HAP-1 (cell line): ENCODE results near the gene ME3.

ENCODE experiments used
- DNase-seq, 2 experiments: peaks; one replicate each; pipeline ENCODE4 v3.0.0-alpha.2; 2016 to 2020; ENCODE audit warnings: low spot score in 2 of 2
- H3K27me3 ChIP-seq: fragments of 250-450 bp; sonication (Bioruptor Pico); 2 replicates; pipeline ENCODE4 v1.5.1; 2020; ENCODE audit warnings: low read depth, mild to moderate bottlenecking, moderate library complexity
- H3K36me3 ChIP-seq: fragments of 250-450 bp; sonication (Bioruptor Pico); replicated peaks from 2 replicates; pipeline ENCODE4 v1.5.1; 2020; ENCODE audit warnings: mild to moderate bottlenecking
- H3K4me1 ChIP-seq: fragments of 250-450 bp; sonication (Bioruptor Pico); 2 replicates; pipeline ENCODE4 v1.5.1; 2020; ENCODE audit warnings: mild to moderate bottlenecking
- H3K4me3 ChIP-seq: fragments of 250-450 bp; sonication (Bioruptor Pico); 2 replicates; pipeline ENCODE4 v1.5.1; 2020; ENCODE audit warnings: mild to moderate bottlenecking, moderate library complexity
- H3K9me3 ChIP-seq: fragments of 250-450 bp; sonication (Bioruptor Pico); 2 replicates; pipeline ENCODE4 v1.5.1; 2020; ENCODE audit warnings: mild to moderate bottlenecking, moderate library complexity
- in situ Hi-C: fragments of 300-500 bp; cut with MboI; formaldehyde crosslinking; loops from 3 replicates; pipeline ENCODE4 v1.14.3; 2020; ENCODE audit warnings: low sequenced_read_pairs, inconsistent platforms, mixed read lengths

The ME3 gene

DNA sequence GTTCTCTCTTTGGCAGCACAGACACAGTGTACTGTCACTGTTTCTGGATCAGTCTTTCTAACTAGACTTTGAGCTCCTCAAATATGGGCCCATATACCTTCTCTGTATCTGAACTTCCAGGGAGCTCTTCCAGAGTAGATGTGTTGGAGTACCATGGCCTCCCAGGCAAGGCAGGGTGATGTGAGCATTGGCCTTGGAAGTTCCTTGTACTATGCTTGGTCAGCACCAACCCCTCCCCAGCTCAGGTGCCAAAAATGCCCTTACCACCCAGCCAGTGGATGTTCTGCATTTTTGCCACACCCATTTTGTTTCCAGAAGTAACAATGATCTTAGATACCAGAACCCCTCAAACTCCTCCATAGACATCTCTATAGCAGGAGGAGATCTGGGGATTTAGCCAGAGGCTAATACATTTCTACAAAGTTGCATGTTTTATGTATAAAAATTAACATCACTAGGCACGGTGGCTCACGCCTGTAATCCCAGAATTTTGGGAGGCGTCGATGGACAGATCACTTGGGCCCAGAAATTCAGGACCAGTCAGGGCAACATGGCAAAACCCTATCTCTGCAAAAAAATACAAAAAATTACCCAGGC is 165.1 kb downstream of the ME3 start:
- H3K9me3 ChIP-seq, result no peaks in the 10 kb centered on the region
- no peak for DNase-seq
- H3K4me1 ChIP-seq, result no peaks in the 10 kb centered on the region
- H3K4me3 ChIP-seq, result no peak overlapping the region
- H3K27me3 ChIP-seq, result no peaks in the 10 kb centered on the region; the same call in 1 of the 2 replicates
- no peaks in the 10 kb centered on the region for H3K36me3 ChIP-seq
- in situ Hi-C loops, result no loop called here

DNA sequence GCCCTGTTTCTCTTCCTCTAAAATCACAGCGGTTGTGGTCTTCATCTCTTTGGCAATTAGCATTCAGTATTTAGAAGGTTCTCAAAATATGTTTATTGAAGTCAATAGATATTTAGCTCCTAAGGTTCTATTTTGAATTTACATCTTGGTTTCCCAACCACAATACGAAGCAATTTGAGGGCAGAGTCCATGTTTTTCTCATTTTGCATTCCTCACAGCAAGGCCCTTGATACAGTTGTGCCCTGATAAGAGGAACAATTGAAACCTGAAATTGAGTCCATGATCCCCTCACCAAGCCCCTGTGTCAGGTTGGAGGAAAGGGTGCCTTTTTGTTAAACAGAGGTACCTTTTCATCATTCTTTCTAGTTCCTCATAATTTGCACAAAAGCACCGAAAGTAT is 166.2 kb downstream of the ME3 start:
- H3K4me3 ChIP-seq, result no peak overlapping the region
- in situ Hi-C loops, result no loop called here
- H3K4me1 ChIP-seq, result no peaks in the 10 kb centered on the region
- no peaks in the 10 kb centered on the region; the same call in 1 of the 2 replicates for H3K27me3 ChIP-seq
- H3K36me3 ChIP-seq, result no peaks in the 10 kb centered on the region
- no peaks in the 10 kb centered on the region for H3K9me3 ChIP-seq
- no peak for DNase-seq

GRCh38 chr11:86503131-86503530 is 169.3 kb downstream of the ME3 start:
- no peaks in the 10 kb centered on the region for H3K9me3 ChIP-seq
- no peaks in the 10 kb centered on the region for H3K36me3 ChIP-seq
- H3K4me3 ChIP-seq, result no peak overlapping the region
- no peaks in the 10 kb centered on the region for H3K4me1 ChIP-seq
- no peak for DNase-seq
- in situ Hi-C loops, result no loop called here
- H3K27me3 ChIP-seq, result peaks cover 3% of the 10 kb centered on the region; the same call in 1 of the 2 replicates

GRCh38 chr11:86502137-86502642 is 170.2 kb downstream of the ME3 start:
- no peaks in the 10 kb centered on the region for H3K9me3 ChIP-seq
- no peak for DNase-seq
- H3K4me3 ChIP-seq, result no peak overlapping the region
- H3K36me3 ChIP-seq, result no peaks in the 10 kb centered on the region
- in situ Hi-C loops, result no loop called here
- H3K27me3 ChIP-seq, result peaks cover 3% of the 10 kb centered on the region; the same call in 1 of the 2 replicates
- no peaks in the 10 kb centered on the region for H3K4me1 ChIP-seq

DNA sequence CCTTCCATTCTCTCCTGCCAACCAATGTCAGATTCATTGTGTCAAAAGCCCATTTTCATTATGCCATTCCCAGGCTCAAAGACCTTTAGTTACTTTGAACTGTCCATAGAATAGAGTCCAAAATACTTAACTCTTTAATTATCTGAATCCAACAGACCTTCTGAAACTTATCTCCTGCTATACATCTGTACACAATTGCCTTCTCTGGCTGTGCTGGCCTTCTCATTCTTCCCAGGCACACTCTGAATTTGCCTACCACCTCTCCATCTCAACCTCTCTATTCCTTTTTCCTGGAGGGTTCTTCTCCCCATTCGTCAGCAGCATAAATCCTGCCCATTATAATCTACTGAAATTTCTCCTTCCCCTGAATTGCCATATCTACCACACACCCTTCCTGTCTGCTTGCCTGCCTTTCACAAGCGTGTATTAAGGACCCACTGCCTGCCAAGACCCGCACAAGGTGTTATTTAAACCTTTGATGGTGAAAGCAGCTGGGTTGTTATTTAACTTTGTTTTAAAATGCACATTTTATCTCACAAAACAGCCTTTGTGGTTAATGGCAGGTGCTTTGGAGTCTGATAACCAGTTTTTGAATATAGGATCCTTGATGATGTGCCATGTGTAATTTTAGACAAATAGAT is 171.8 kb downstream of the ME3 start:
- Histone ChIP-seq H3K27me3 (peaks cover 3% of the 10 kb centered on the region; the same call in 1 of the 2 replicates), H3K9me3 (no peaks in the 10 kb centered on the region), H3K36me3 (no peaks in the 10 kb centered on the region), H3K4me3 (no peak overlapping the region), H3K4me1 (no peaks in the 10 kb centered on the region)
- in situ Hi-C loops, result no loop called here
- no peak for DNase-seq

DNA sequence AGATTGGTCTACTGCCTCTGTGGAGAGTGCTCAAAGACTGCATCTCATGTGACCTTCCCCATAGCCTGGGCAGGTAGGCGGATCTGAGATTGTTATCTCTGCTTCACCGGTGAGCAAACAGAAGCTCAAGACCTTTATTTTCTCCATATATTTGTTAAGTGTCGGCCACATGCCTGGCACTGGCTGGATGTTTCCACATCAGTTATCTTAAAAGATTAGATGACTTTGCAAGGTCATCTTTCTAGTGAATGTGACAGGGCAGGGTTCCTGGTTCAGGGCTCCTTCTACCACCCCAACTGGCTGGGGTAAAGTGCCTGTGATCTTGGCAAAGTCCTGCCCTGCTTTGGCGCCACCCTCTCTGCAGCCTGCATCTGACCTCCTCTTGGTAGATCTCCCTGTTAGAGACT is 172.7 kb downstream of the ME3 start:
- no peak overlapping the region for H3K4me3 ChIP-seq
- no peak for DNase-seq
- H3K36me3 ChIP-seq, result no peaks in the 10 kb centered on the region
- H3K27me3 ChIP-seq, result peaks cover 3% of the 10 kb centered on the region; the same call in 1 of the 2 replicates
- no peaks in the 10 kb centered on the region for H3K9me3 ChIP-seq
- in situ Hi-C loops, result no loop called here
- no peaks in the 10 kb centered on the region for H3K4me1 ChIP-seq

- H3K9me3 ChIP-seq, result no peaks in the 10 kb centered on the region
- H3K27me3 ChIP-seq, result peaks cover 8% of the 10 kb centered on the region; the same call in 1 of the 2 replicates
- H3K4me1 ChIP-seq, result no peaks in the 10 kb centered on the region
- no peaks in the 10 kb centered on the region for H3K36me3 ChIP-seq
- in situ Hi-C loops, result no loop called here
- H3K4me3 ChIP-seq, result no peak overlapping the region
- no peak for DNase-seq
Observed at GRCh38 chr11:86497836-86498235, 174.6 kb downstream of the ME3 start.

DNA sequence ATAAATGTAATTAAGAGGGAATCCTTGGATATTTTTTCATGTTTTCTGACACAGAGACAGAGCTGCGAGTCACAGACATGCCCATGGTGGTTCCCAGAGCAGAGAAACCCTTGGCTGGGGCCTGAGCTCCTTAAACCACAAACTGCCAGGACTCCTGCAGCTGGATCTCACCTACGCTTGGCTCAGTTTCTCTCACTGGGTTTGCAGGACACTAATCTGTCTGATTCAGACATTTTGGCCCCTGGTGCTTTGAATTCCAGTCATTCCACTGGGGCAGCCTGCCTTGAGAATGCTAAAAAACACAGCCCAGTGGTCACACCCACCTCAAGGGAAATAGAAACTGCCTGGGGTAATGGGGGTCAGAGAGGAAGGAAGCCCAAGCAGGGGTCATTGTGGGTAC is 175.1 kb downstream of the ME3 start:
- Histone ChIP-seq H3K9me3 (no peaks in the 10 kb centered on the region), H3K27me3 (peaks cover 8% of the 10 kb centered on the region; the same call in 1 of the 2 replicates), H3K4me1 (no peaks in the 10 kb centered on the region), H3K4me3 (no peak overlapping the region), H3K36me3 (no peaks in the 10 kb centered on the region)
- DNase-seq, result no peak
- in situ Hi-C loops, result no loop called here

DNA sequence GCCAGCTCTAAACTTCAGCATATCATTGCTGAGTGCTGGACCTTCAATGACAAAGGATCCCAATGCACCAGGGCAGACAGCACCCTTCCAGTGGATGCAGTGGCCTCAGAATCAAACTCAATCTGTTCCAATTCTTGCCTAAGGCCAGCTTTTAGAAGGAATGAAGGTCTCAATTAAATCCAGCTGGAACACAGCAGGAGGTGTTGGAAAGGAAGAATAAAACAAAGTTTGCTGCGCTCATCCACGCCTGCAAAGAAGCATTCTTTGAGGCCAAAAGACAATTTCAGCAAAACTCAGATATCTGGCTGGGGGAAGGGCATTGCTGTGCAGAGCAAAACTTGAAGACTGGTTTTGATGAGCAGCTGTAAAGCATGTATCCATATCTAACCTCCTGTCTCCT is 177.1 kb downstream of the ME3 start:
- Histone ChIP-seq H3K36me3 (no peaks in the 10 kb centered on the region), H3K4me3 (no peak overlapping the region), H3K27me3 (peaks cover 8% of the 10 kb centered on the region; the same call in 1 of the 2 replicates), H3K9me3 (no peaks in the 10 kb centered on the region), H3K4me1 (no peaks in the 10 kb centered on the region)
- no peak for DNase-seq
- in situ Hi-C loops, result no loop called here

- no peaks in the 10 kb centered on the region for H3K4me1 ChIP-seq
- H3K36me3 ChIP-seq, result no peaks in the 10 kb centered on the region
- DNase-seq, result no peak
- 0 out of 2 replicates have a peak, but pooled peaks cover 5% of the 10 kb centered on the region for H3K27me3 ChIP-seq
- H3K4me3 ChIP-seq, result no peak overlapping the region
- no peaks in the 10 kb centered on the region for H3K9me3 ChIP-seq
- in situ Hi-C loops, result no loop called here
Observed at GRCh38 chr11:86492370-86493010, 179.9 kb downstream of the ME3 start.

GRCh38 chr11:86491027-86491426 is 181.4 kb downstream of the ME3 start:
- Histone ChIP-seq H3K36me3 (no peaks in the 10 kb centered on the region), H3K4me1 (no peaks in the 10 kb centered on the region), H3K4me3 (no peak overlapping the region), H3K27me3 (0 out of 2 replicates have a peak, but pooled peaks cover 5% of the 10 kb centered on the region), H3K9me3 (no peaks in the 10 kb centered on the region)
- in situ Hi-C loops, result no loop called here
- DNase-seq, result no peak

GRCh38 chr11:86490582-86490981 is 181.8 kb downstream of the ME3 start:
- Histone ChIP-seq H3K36me3 (no peaks in the 10 kb centered on the region), H3K9me3 (no peaks in the 10 kb centered on the region), H3K27me3 (0 out of 2 replicates have a peak, but pooled peaks cover 5% of the 10 kb centered on the region), H3K4me1 (no peaks in the 10 kb centered on the region), H3K4me3 (no peak overlapping the region)
- in situ Hi-C loops, result no loop called here
- no peak for DNase-seq

DNA sequence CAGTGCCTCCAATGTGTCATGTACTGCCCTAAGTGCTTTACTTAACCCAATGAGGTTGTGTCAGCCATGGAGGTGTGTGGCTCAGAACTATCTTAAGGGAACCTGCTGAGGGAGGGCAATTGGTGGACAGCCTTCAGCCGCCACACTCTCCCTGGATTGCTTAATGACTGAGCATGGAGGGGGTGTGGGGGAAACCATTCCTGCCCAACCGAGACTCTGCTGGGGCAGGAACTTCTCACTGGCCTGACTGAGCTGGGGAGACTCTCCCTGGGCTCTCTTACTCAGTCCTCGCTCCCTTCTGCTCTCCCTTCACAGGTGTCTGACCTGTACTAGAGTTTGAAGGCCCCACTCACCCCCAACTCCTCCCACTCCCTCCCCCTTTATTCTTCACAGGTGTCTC is 183.0 kb downstream of the ME3 start:
- H3K4me1 ChIP-seq, result peaks cover 2% of the 10 kb centered on the region; the same call in 1 of the 2 replicates
- H3K36me3 ChIP-seq, result no peaks in the 10 kb centered on the region
- H3K4me3 ChIP-seq, result no peak overlapping the region
- in situ Hi-C loops, result no loop called here
- H3K9me3 ChIP-seq, result no peaks in the 10 kb centered on the region
- 0 out of 2 replicates have a peak, but pooled peaks cover 5% of the 10 kb centered on the region for H3K27me3 ChIP-seq
- DNase-seq, result no peak

DNA sequence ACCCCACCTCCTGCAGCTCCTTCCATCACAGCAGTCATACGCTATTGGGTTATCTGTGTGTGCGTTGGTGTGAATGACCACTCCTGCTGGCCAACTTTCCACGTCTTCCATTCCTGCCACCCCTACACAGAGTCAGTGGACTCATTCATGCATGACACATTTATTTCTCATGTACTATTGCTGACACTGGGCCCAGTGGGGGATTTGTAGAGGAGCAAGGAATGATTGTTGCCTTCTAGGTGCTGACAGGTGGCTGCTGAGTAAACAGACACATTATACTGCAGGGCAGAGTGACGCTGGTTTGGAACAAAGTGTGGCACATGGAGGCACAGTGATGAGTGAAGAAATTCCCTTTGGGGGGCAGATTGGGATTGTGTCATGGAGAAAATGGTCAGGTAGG is 183.9 kb downstream of the ME3 start:
- DNase-seq, result no peak
- H3K27me3 ChIP-seq, result 0 out of 2 replicates have a peak, but pooled peaks cover 5% of the 10 kb centered on the region
- H3K36me3 ChIP-seq, result no peaks in the 10 kb centered on the region
- H3K4me1 ChIP-seq, result peaks cover 7% of the 10 kb centered on the region
- in situ Hi-C loops, result no loop called here
- no peaks in the 10 kb centered on the region for H3K9me3 ChIP-seq
- H3K4me3 ChIP-seq, result no peak overlapping the region
